ENCODE data around the gene CLCC1.
"Not testable (repeated sequence)": the region's sequence is repeated elsewhere in the genome, so short reads cannot be mapped to it uniquely, and the experiment has no call there.

Gene CLCC1, protein sequence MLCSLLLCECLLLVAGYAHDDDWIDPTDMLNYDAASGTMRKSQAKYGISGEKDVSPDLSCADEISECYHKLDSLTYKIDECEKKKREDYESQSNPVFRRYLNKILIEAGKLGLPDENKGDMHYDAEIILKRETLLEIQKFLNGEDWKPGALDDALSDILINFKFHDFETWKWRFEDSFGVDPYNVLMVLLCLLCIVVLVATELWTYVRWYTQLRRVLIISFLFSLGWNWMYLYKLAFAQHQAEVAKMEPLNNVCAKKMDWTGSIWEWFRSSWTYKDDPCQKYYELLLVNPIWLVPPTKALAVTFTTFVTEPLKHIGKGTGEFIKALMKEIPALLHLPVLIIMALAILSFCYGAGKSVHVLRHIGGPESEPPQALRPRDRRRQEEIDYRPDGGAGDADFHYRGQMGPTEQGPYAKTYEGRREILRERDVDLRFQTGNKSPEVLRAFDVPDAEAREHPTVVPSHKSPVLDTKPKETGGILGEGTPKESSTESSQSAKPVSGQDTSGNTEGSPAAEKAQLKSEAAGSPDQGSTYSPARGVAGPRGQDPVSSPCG

DNA sequence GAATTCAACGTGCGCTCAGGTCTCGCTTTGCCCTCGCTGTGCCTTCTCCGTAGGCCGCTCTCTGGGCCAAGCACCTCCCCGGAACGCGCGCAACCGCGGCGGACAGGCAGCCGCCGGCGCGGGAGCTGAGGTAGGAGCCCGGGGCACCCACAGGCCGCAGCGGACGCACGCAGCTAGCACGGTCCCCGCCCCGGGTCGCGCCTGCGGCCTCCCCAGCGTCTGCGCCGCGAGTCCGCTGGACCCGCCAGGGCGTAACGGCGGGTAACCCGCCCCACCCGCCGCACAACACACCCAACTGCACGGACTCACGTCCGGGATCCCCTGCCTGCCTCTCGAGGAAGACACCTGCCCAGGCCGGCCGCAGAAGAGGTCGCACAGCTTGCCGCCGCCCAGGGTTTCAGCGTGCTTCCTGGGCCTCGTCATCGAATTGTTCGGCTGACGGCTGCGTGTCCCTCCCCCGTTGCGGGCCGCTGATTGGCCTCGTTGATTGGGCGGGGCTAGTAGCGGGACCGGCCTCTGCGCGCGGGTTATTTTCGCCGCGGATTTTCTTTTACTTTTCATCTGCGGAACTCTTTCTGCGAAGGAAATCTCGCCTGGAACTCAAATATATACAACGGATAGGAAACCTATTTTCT is at the start of gene CLCC1:
TSS of gene CLCC1 (minus strand) at position 433 of the 635 bp plus-strand sequence. CDS start 13,047 bp downstream, outside the sequence.
- DNase-seq (ENCODE audit: low read depth), result peak; percentile 89

DNA sequence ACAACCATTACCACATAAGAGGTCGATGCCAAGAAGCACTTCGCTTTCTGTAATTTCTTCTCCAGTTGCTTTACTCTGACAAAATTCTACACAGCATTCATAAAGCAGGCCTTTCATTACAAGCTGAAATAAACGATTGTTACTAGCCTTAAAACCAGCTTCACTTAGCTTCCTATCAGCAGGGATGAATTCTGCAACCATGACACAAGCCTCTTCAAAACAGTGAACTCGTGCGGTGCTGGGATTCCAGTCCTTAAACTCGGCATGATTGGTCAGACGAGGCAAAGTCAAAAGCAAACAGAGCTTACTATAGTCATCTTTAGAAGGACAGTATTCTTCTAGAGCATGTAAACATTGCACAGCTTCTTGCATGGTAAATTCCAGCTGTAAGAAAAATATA is 48.1 kb upstream of the CLCC1 start:
- no peak for DNase-seq (ENCODE audit: low read depth)

DNA sequence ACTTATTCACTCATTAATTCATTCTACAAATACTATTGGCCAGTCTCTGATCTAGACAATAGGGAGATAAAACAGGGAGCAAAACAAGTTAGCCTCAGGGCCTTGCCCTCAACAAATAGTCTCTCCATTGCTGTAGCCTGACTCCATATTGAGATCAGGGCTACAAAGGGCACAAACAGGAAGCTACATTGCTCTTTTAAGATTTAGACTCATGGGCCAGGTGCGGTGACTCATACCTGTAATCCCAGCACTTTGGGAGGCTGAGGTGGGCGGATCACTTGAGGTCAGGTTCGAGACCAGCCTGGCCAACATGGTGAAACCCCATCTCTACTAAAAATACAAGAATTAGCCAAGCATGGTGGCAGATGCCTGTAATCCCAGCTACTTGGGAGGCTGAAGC is 33.3 kb upstream of the CLCC1 start:
- DNase-seq (ENCODE audit: low read depth), result not testable (repeated sequence)

DNA sequence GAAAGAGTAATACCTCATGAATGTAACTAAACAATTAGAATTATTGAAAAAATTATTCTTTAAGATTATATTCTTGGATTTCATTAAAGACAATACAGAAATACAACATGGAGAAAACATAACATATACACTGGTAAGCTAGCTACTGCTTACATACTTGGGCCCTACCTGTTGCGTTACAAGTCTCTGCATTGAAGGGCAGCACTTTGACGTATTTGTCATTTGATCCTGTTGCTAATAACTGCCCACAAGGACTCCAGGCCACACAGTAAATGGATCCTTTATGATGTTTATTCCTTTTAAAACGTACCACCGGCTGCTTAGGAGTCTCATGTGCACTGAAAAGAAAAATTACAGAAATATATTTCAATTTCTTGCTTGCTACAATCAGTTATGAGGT is 19.8 kb upstream of the CLCC1 start:
- DNase-seq (ENCODE audit: low read depth), result no peak

DNA sequence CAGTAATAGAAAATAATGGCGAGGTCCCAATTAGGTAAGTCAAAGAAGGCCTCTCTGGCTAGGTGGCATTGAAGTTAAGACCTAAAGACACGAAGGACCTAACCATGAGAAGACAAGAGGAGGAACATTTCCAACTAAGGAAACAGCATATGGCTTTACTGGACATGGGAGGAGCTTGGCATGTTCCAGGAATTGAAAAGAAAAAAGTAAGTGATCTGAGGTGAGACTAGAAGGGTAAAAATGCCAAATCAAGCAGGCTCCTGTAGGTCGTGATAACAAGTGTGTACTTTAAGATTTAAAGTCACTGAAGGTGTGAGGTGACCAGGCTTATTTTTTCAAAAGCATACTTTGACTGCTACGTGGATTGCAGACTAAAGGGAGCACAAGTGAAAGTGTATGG is 13.4 kb upstream of the CLCC1 start:
- no peak for DNase-seq (ENCODE audit: low read depth)

DNA sequence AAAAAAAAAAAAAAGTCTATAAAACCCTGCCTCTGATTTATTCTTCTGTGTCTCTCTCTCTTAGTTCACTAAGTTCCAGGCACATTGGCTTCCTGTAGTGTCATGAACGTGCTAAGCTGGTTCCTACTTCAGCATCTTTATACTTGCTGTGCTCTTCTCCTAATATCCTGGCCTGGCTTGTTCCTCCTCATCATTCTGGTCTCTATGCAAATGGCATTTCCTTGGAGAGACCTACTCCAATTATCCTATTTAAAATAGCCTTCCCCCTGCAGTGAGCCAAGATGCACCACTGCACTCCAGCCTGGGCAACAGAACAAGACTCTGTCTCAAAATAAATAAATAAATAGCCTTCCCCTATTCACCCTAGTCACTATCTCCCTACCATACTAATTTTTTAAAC is 9.7 kb upstream of the CLCC1 start:
- no peak for DNase-seq (ENCODE audit: low read depth)

DNA sequence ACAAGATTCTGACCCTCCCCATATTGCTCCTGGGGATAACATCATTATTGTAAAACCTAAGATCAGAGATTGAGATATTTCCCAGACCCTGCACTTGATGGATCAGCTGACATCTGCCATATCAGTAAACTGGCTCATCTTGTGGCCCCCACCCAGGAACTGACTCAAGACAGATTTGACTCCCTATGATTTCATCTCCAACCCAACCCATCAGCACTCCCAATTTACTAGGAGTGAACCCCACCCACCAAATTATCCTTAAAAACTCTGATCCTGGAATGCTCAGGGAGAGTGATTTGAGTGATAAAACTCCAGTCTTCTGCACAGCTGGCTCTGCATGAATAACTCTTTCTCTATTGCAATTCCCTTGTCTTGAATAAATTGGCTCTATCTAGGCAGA is 6.1 kb upstream of the CLCC1 start:
- no peak for DNase-seq (ENCODE audit: low read depth)

DNA sequence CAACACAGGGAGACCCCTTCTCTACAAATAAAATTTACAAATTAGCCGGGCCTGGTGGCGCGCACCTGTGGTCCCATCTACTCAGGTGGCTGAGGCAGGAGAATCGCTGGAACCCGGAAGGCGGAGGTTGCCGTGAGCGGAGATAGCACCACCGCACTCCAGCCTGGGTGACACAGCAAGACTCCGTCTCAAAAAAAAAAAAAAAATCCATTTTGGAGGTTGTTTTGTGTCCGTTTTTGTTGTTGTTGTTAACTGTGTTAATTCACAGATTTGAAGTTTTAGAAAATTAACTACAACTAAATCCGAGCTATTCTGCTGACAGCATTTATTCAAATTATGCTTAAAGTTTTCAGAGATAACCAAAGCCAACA is 618 bp downstream of the CLCC1 start:
- no peak for DNase-seq (ENCODE audit: low read depth)

DNA sequence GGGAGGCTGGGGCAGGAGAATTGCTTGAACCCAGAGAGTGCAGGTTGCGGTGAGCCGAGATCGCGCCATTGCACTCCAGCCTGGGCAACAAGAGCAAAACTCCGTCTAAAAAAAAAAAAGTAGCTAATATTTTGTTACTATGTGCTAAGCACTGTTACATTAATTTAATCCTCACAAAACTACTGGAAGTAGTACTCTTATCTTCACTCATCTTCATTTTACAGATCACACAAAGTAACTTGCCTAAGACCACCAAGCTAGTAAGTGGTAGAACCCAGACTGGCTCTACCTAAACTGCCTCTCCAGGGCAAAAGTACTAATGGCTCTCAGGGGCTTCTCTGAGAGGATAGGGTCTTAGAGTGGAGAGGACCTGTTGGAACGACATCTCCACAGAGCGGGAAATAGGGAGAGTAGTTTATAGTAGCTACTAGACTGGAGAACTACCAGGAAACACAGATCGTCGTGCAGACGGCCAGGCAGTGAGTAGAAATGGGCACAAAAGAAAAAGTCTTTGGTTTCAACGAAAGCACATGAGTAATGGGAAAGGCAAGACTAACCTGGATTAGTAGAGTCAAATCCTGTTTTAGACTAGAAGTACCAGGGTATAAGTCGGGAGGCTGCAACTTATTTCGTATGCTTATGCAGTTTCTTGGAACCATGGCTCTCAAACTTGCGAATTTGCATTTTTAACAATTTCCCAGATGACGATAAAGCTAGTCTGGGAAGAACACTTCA is 1.4 kb downstream of the CLCC1 start:
- no peak for DNase-seq (ENCODE audit: low read depth)

DNA sequence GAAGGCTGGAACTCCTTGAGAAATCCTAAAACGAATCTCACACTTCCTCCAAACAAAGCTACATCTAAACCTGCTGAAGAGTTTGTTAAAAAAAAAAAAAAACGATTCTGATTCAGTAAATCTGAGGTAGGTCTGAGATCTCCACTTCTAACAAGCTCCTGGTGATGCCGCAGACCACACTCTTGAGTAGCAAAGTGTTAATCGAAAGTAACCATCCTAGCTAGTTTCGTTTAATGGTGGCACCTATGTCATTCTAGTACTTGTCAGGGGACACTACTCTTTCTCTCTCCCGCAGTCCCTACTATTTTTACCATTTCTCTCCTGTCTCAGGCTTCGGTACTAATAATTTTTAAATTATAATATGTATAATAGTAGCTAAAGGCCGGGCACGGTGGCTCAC is 2.1 kb downstream of the CLCC1 start:
- no peak for DNase-seq (ENCODE audit: low read depth)

DNA sequence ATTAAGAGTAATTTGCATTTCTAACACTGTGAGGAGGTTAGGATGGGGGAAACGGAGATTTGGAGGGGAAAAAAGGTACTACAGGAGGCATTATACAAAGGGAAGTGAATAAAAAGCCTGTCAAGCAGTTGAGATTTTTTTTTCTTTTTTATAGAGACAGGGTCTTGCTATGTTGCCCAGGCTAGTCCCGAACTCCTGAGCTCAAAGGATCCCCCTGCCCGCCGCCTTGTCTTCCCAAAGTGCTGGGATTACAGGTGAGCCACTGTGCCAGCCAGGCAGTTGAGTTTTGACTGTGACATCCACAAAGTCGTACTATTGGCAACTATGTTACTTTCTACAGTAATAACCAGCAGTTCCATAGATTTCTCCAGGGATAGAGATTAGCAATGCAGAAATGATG is 2.6 kb downstream of the CLCC1 start:
- DNase-seq (ENCODE audit: low read depth), result no peak

DNA sequence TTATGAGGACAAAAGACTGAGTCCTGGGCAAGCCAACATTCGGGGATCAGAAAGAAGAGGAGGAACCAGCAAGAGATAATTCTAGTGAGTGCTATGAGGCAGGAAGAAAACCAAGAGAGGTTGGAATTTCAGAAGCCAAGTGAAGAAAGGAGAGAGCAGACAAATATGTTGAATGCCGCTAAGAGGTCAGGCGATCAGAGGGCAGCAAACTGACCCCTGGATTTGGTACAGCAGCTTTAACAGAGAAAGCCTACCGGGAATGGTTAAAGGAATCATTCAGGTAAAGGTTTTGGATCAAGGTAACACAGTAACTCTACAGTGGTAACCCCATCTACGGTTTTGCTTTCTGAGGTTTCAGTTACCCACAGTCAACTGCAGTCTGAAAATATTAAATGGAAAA is 5.4 kb downstream of the CLCC1 start:
- no peak for DNase-seq (ENCODE audit: low read depth)

DNA sequence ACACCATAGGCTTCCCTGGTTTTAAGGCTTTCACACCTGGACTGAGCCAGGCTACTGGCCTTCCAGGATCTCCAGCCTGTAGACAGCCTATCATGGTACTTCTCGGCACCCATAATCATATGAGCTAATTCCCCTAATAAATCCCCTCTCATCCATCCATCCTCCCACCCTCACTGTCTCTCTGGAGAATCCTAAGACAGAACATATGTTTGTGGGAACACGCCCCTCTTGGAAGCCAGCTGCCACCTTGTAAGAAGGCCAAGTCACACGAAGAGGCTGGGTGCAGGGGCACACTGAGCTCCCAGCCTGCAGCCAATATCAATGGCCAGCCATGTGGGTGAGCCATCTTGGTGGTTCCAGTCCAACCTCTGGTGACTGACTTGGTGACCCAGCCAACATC is 7.4 kb downstream of the CLCC1 start:
- no peak for DNase-seq (ENCODE audit: low read depth)

DNA sequence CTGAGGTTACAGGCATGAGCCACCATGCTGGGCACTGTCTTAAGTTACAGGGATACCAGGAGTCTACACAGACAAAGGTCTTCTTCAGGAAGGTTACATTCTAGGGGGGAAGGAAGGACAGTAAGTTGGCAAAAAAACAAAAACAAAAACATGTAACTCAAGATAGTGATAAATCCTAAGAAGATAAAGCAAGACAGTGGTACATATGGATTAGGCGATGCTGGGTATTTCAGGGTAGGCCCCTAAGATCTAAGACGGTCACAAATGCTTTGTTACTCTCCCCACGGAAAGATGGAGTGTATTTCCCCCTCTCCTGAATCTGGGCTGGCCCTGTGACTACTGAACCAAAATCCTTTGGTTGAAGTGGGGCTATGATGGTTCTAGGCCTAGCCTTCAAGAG is 8.2 kb downstream of the CLCC1 start:
- no peak for DNase-seq (ENCODE audit: low read depth)

DNA sequence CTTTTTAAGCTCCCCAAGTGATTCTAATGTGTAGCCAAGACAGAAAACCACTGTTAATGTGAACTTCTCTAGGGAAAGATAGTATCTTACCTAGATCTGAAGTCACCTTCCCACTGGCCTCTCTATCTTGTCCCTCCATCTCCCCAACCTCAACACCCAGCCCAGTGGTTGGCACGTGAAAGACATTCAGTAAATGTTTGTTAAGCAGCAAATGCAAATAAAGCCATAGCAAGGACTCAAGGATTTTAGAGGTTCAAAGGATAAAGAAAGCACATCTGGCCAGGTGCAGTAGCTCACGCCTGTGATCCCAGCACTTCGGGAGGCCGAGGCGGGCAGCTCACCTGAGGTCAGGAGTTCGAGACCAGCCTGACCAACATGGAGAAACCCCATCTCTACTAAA is 9.8 kb downstream of the CLCC1 start:
- no peak for DNase-seq (ENCODE audit: low read depth)

DNA sequence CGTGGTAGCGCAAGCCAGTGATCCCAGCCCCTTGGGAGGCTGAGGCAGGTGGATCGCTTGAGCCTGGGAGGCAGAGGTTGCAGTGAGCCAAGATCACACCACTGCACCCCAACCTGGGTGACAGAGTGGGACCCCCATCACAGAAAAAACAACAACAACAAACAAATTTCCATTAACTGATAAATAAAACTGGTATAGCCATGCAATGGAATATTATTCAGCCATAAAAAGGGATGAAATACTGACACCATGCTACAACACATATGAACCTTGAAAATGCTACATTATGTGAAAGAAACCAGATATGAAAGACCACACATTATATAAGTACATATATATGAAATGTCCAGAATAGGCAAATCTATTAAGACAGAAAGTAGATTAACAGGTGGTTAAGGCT is 12.0 kb downstream of the CLCC1 start:
- DNase-seq (ENCODE audit: low read depth), result no peak

DNA sequence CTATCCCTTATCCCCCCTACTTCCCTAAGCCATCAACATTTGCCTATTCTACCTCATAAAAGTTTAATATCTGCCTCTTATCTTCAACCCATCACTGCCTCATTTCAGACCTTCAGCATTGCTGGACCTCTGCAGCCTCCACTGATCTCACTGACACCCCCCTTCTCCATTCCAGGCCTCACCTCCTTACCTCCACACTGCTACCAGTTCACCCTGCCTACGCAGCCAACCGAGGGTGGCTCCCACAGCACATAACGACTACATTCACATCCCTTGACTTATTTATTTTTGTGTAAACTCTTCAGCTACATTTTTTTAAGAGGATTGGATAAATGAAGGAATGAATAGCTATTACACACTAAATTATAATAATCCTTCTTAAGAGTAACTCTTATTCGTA is 14.2 kb downstream of the CLCC1 start:
- no peak for DNase-seq (ENCODE audit: low read depth)

DNA sequence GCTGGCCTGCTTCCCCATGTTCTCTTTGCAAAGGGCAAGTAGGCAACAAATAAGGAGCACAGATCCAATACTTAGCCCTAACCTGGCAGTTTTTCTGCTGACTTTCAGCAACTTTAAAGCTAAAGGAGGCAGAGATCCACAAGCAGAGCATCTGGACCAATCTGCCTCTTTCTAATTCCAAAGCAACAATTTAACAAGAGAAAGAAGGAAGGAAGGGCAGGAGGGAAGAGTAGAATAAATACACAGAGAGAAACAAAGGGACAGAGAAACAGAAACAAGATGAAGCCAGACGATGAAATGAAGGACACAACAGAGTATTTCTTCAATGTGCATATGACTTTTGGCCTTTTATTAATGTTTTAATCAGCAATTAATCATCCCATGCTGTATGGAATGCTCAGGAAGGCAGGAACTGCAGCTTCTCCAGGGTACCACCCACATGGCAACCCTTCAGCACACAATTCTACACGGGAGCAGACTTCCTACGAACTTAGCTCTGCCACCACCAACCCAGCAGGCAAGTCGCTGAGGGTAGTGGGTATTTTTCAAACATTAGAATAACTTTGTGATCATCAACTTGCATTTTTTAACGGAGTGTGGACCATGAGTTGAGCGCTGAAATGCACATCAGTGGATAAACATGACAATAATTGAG is 15.3 kb downstream of the CLCC1 start:
- DNase-seq (ENCODE audit: low read depth), result no peak

DNA sequence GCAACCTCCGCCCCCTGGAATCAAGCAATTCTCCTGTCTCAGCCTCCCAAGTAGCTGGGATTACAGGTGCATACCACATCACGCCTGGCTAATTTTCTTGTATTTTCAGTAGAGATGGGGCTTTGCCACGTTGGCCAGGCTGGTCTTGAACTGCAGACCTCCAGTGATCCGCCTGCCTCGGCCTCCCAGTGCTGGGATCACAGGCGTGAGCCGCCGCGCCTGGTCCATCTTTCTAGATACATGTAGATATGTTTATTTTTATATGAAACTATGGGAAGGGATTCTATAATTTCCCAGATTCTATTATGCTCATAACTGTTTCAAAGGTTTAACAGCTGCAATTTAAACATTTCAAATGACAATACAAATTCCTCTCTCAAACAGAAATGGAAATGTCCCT is 27.1 kb downstream of the CLCC1 start:
- no peak for DNase-seq (ENCODE audit: low read depth)

DNA sequence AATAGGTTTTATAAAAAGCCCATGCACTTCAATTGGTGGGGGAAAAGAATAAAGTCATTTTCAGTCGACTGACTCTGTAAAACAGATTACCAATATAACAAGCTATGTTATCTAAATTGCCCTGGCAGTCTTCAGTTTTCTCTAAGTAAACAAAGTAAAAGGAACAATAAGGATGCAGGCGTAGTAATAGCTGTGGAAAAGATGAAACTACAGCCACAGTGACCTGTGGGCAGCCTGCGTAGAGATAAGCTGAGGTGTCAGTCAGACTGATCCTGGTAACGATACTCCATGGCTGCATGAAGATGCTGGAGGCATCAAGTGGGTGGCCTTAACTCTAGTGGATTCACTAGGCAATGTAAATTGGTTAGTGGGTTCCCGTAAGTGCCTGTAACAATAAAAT is 29.3 kb downstream of the CLCC1 start:
- DNase-seq (ENCODE audit: low read depth), result no peak

DNA sequence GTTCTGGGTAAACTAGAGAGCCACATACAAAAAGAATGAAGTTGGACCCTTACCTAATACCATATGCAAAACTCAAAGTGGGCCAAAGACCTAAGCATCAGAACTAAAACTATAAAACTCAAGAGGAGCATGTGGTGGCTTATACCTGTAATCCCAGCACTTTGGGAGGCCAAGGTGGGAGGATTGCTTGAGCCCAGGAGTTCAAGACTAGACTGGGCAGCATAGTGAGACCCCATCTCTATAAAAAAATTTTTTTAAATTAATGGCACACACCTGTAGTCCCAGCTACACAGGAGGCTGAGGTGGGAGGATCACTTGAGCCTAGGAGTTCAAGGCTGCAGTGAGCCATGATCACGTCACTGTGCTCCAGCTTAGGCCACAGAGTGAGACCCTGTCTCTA is 35.7 kb downstream of the CLCC1 start:
- DNase-seq (ENCODE audit: low read depth), result not testable (repeated sequence)

DNA sequence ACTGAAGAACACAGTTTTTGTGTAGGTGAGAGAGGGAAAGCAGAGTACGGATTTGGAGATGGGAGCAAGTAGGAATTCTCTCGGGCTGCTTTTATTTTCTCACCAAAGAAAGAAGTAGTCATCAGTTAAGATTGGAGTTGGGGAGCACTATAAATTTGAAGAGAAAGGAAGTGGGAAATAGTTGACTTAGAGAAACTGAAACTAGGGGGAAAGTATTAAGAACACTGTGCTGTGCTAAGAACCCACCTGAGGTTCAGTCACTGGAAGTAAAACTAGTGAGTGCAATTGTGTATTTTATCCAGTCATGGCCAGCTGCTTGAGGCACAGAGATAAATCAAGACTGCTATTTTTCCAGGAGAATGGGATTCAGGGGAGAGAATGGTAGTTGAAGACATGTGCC is 37.4 kb downstream of the CLCC1 start:
- DNase-seq (ENCODE audit: low read depth), result no peak
